Uterus (tissue), 2 donors: ENCODE data around the gene SPIRE2.

ENCODE experiments used
- POLR2A ChIP-seq, 2 donors: fragments of 450-650 bp; IDR thresholded peaks; one replicate each; pipeline ENCODE4 v1.6.1; 2016; ENCODE audit warnings: antibody characterized with exemption in 2 of 2, mild to moderate bottlenecking in 1 of 2, moderate library complexity in 1 of 2
- TF ChIP-seq, protein P1 (sequence below), 4 experiments: fragments of 200-600 bp in 2 of 4; fragments of 450-650 bp in 2 of 4; sonication (generic) in 2 of 4; IDR thresholded peaks; one replicate each; pipeline ENCODE4 v1.5.1; 2016 to 2019; ENCODE audit warnings: antibody characterized with exemption in 4 of 4, mild to moderate bottlenecking in 2 of 4, moderate library complexity in 1 of 4

DNA sequence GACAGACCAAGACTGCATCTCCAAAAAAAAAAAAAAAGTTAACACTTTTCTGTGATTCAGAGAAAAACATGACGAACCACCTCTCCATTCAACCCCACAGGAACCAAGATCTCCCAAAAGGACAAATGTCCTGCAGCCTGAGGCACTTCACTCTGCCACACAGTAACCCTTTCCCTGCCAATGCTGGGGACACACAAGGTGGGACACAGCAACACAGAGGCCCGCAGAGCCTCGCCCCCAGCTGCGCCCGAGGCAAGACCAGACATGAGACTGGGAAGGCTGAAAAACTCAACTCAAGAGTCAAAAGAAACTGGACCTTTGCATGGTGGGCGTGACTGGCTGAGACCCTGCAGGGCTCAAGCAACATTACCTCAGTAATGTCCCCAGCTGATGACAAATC, 45.8 kb upstream of the SPIRE2 start:
- TF ChIP-seq, protein P1, sequence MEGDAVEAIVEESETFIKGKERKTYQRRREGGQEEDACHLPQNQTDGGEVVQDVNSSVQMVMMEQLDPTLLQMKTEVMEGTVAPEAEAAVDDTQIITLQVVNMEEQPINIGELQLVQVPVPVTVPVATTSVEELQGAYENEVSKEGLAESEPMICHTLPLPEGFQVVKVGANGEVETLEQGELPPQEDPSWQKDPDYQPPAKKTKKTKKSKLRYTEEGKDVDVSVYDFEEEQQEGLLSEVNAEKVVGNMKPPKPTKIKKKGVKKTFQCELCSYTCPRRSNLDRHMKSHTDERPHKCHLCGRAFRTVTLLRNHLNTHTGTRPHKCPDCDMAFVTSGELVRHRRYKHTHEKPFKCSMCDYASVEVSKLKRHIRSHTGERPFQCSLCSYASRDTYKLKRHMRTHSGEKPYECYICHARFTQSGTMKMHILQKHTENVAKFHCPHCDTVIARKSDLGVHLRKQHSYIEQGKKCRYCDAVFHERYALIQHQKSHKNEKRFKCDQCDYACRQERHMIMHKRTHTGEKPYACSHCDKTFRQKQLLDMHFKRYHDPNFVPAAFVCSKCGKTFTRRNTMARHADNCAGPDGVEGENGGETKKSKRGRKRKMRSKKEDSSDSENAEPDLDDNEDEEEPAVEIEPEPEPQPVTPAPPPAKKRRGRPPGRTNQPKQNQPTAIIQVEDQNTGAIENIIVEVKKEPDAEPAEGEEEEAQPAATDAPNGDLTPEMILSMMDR (IDR thresholded peaks at IDR 0.05), result no peak
- TF ChIP-seq POLR2A (IDR thresholded peaks at IDR 0.05), result no peak
